Mesothelial cell of epicardium (in vitro differentiated cells): ENCODE measurements around the gene CSMD2. TPM values are rescaled to one million over a fixed set of nuclear protein-coding genes. Genes with fewer than 3 reads are reported as not detected.

Experiments
- DNase-seq, 2 experiments: peaks; one replicate each; pipeline ENCODE4 v3.0.0; 2021; ENCODE audit warnings: low spot score in 2 of 2; ENCODE audit not compliant: unreplicated experiment in 2 of 2
- H3K27ac Mint-ChIP-seq: 2 replicates; pipeline ENCODE4 v1.8.0; 2021; ENCODE audit warnings: mixed read lengths
- H3K27me3 Mint-ChIP-seq: 2 replicates; pipeline ENCODE4 v1.8.0; 2021; ENCODE audit warnings: low read depth, mixed read lengths
- H3K36me3 Mint-ChIP-seq: 2 replicates; pipeline ENCODE4 v1.8.0; 2021; ENCODE audit warnings: mixed read lengths
- H3K4me1 Mint-ChIP-seq: 2 replicates; pipeline ENCODE4 v1.8.0; 2021; ENCODE audit warnings: mixed read lengths
- H3K4me3 Mint-ChIP-seq: 2 replicates; pipeline ENCODE4 v1.8.0; 2021; ENCODE audit warnings: mild to moderate bottlenecking, moderate library complexity, mixed read lengths
- H3K9me3 Mint-ChIP-seq: 2 replicates; pipeline ENCODE4 v1.8.0; 2021; ENCODE audit warnings: mixed read lengths
- CTCF ChIP-seq: fragments of 200-600 bp; sonication (generic); IDR thresholded peaks from one replicate; pipeline ENCODE4 v1.5.0; 2021; ENCODE audit warnings: antibody characterized with exemption; ENCODE audit not compliant: unreplicated experiment
- total RNA-seq: library from RNA; stranded (reverse); gene quantifications from 3 replicates; pipeline ENCODE4 v1.2.1, GENCODE V29; 2021

CSMD2 gene
- total RNA-seq, 1 donor from 2014 or later: 1.9 TPM

- DNase-seq: no peak
- H3K27ac Mint-ChIP-seq: no peak overlapping the region
- H3K36me3 Mint-ChIP-seq: no peaks in the 10 kb centered on the region
- peaks cover 26% of the 10 kb centered on the region for H3K27me3 Mint-ChIP-seq
- H3K4me1 Mint-ChIP-seq: no peaks in the 10 kb centered on the region
- no peaks in the 10 kb centered on the region for H3K9me3 Mint-ChIP-seq
- H3K4me3 Mint-ChIP-seq: no peak overlapping the region
- TF ChIP-seq CTCF: no peak
Measured at GRCh38 chr1:34137411-34137810, 27.6 kb downstream of the CSMD2 start.

GRCh38 chr1:34132161-34132420, 32.9 kb downstream of the CSMD2 start:
- Mint-ChIP-seq H3K4me3 (no peak overlapping the region), H3K27me3 (peaks cover 27% of the 10 kb centered on the region), H3K4me1 (no peaks in the 10 kb centered on the region), H3K9me3 (no peaks in the 10 kb centered on the region), H3K36me3 (no peaks in the 10 kb centered on the region), H3K27ac (no peak overlapping the region)
- TF ChIP-seq CTCF: no peak
- no peak for DNase-seq

GRCh38 chr1:34131396-34132160, 33.5 kb downstream of the CSMD2 start:
- no peaks in the 10 kb centered on the region for H3K9me3 Mint-ChIP-seq
- H3K27me3 Mint-ChIP-seq: peaks cover 27% of the 10 kb centered on the region
- TF ChIP-seq CTCF: no peak
- no peak overlapping the region for H3K4me3 Mint-ChIP-seq
- H3K36me3 Mint-ChIP-seq: no peaks in the 10 kb centered on the region
- no peak for DNase-seq
- H3K4me1 Mint-ChIP-seq: no peaks in the 10 kb centered on the region
- no peak overlapping the region for H3K27ac Mint-ChIP-seq

GRCh38 chr1:34130306-34130705, 34.7 kb downstream of the CSMD2 start:
- Mint-ChIP-seq H3K9me3 (no peaks in the 10 kb centered on the region), H3K4me1 (no peaks in the 10 kb centered on the region), H3K27ac (no peak overlapping the region), H3K4me3 (no peak overlapping the region), H3K36me3 (no peaks in the 10 kb centered on the region), H3K27me3 (peaks cover 29% of the 10 kb centered on the region)
- TF ChIP-seq CTCF: no peak
- no peak for DNase-seq

- Mint-ChIP-seq H3K4me3 (no peak overlapping the region), H3K27me3 (peaks cover 29% of the 10 kb centered on the region), H3K4me1 (no peaks in the 10 kb centered on the region), H3K27ac (no peak overlapping the region), H3K9me3 (no peaks in the 10 kb centered on the region), H3K36me3 (no peaks in the 10 kb centered on the region)
- DNase-seq: no peak
- TF ChIP-seq CTCF: no peak
Measured at GRCh38 chr1:34129630-34130029, 35.4 kb downstream of the CSMD2 start.
